Activated naive CD4-positive, alpha-beta T cell treated with anti-CD3 and anti-CD28 coated beads for 36 hours (primary cell): ENCODE results near the gene PTS. TPM values are rescaled to one million over a fixed set of nuclear protein-coding genes. Genes with fewer than 3 reads are reported as not detected.

Experiments used
- total RNA-seq, 2 experiments: library from RNA; stranded (reverse); gene quantifications; one replicate each; pipeline ENCODE4 v1.2.3, GENCODE V29; 2021

The PTS gene
- total RNA-seq, 2 experiments from 2014 or later = 34.6 to 39.0 TPM

Other genes starting within 250 kb of the PTS start
- 10 to 100 TPM; 34.2 to 36.8 TPM for gene DLAT, start 201.0 kb upstream of the PTS start, total RNA-seq
- under 1 TPM; 0.35 to 0.50 TPM for gene PIH1D2, start 152.4 kb upstream of the PTS start, total RNA-seq
- 10 to 100 TPM; 14.8 to 19.6 TPM for gene NKAPD1, start 152.1 kb upstream of the PTS start, total RNA-seq
- gene TIMM8B, start 139.7 kb upstream of the PTS start, total RNA-seq = 10 to 100 TPM; 35.4 to 41.7 TPM
- 100 to 1,000 TPM; 101 to 115 TPM for gene SDHD, start 139.6 kb upstream of the PTS start, total RNA-seq
- not detected for gene IL18, start 62.3 kb upstream of the PTS start, total RNA-seq
- gene TEX12, start 59.1 kb upstream of the PTS start, total RNA-seq = not detected
- gene BCO2, start 50.9 kb upstream of the PTS start, total RNA-seq = under 1 TPM; 0.30 to 0.45 TPM
- gene PLET1, start 34.4 kb downstream of the PTS start, total RNA-seq = not detected